Esophagus squamous epithelium (tissue), 5 donors: ENCODE data around the gene SWAP70. TPM values are rescaled to one million over a fixed set of nuclear protein-coding genes. Genes with fewer than 3 reads are reported as not detected.

ENCODE experiments used
- DNase-seq: peaks from one replicate; lab custom pipeline; 2025; lab: John Stamatoyannopoulos, UW
- H3K27ac ChIP-seq, 4 donors: fragments of 200-600 bp; sonication (generic); one replicate each; pipeline ENCODE4 v1.5.1; 2016 to 2019; ENCODE audit warnings: mild to moderate bottlenecking in 1 of 4
- H3K27me3 ChIP-seq, 4 donors: fragments of 200-600 bp; sonication (generic); 1 replicate in 3 of 4; 2 replicates in 1 of 4; pipeline versions ENCODE4 v1.5.1 to v1.6.0; 2017 to 2021; ENCODE audit warnings: antibody characterized with exemption in 1 of 4
- H3K36me3 ChIP-seq, 3 donors: fragments of 200-600 bp; sonication (generic); one replicate each; pipeline ENCODE4 v1.5.1; 2016 to 2019
- H3K4me1 ChIP-seq, 3 donors: fragments of 200-600 bp; sonication (generic); one replicate each; pipeline ENCODE4 v1.5.1; 2017 to 2019
- H3K4me3 ChIP-seq, 4 donors: fragments of 200-600 bp; sonication (generic); 1 replicate in 3 of 4; 2 replicates in 1 of 4; pipeline ENCODE4 v1.5.1; 2016 to 2019; ENCODE audit warnings: mild to moderate bottlenecking in 2 of 4, moderate library complexity in 1 of 4
- H3K9me3 ChIP-seq, 3 donors: fragments of 200-600 bp; sonication (generic); one replicate each; pipeline ENCODE4 v1.5.1; 2016 to 2019
- POLR2A ChIP-seq, 4 donors: fragments of 450-650 bp; IDR thresholded peaks; one replicate each; pipeline ENCODE4 v1.6.1; 2017; ENCODE audit warnings: antibody characterized with exemption in 4 of 4, mild to moderate bottlenecking in 4 of 4, moderate library complexity in 3 of 4
- WGBS, 2 donors: methylation state at CpG; one replicate each; pipeline ENCODE4 v1.1.5; 2018; 5-methylcytosine and 5-hydroxymethylcytosine counted together
- intact Hi-C: fragments of 100-400 bp; cut with DNase I; formaldehyde crosslinking; loops from one replicate; pipeline ENCODE4 v1.15.0; 2022
- total RNA-seq, 4 donors: library from RNA; depleted of rRNA; stranded (reverse); fragments of >200 nt; gene quantifications; one replicate each; pipeline ENCODE4 v1.1.0, GENCODE V29; 2016
- TF ChIP-seq, protein P1 (sequence below), 6 experiments: fragments of 450-650 bp in 4 of 6; fragments of 200-600 bp in 2 of 6; sonication (generic) in 2 of 6; IDR thresholded peaks; one replicate each; pipeline ENCODE4 v1.5.1; 2016 to 2019; ENCODE audit warnings: antibody characterized with exemption in 6 of 6, mild to moderate bottlenecking in 4 of 6, moderate library complexity in 4 of 6
- donor health status: DM: yes; HTN: yes; CAD: no.

The SWAP70 gene
- total RNA-seq, 4 donors from 2014 or later = 15.1 to 27.5 (median 17.7) TPM

DNA sequence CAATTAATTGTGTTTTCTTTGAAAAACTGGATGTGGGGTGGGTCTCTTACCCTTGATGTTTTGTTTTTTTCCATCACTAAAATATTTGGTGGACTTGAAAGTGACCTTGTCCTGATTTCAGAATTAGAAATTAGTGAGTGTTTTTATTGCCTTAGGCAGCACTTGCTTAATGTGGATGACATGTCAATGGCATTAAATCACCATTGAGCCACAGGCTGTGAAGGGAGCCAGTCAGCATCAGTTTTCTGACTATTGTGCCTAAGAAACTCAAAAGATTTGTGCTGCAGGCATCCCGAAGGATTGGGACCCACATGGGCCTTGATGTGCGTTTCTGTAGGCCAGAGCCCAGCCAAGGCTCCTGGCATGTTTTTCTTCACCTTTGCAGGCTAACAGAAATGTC lies 53.8 kb downstream of the SWAP70 start:
- DNase-seq = no peak
- Histone ChIP-seq H3K36me3 (peaks cover 0 to 23% (median 0%) of the 10 kb centered on the region in 3 donors), H3K27ac (peak overlapping the region in 3 of 4 donors; percentile 32 to 67 (median 60)), H3K9me3 (no peaks in the 10 kb centered on the region), H3K27me3 (no peaks in the 10 kb centered on the region), H3K4me1 (peaks cover 3 to 42% (median 21%) of the 10 kb centered on the region in 3 donors), H3K4me3 (no peak overlapping the region)
- intact Hi-C loops = no loop called here
- TF ChIP-seq, protein P1, sequence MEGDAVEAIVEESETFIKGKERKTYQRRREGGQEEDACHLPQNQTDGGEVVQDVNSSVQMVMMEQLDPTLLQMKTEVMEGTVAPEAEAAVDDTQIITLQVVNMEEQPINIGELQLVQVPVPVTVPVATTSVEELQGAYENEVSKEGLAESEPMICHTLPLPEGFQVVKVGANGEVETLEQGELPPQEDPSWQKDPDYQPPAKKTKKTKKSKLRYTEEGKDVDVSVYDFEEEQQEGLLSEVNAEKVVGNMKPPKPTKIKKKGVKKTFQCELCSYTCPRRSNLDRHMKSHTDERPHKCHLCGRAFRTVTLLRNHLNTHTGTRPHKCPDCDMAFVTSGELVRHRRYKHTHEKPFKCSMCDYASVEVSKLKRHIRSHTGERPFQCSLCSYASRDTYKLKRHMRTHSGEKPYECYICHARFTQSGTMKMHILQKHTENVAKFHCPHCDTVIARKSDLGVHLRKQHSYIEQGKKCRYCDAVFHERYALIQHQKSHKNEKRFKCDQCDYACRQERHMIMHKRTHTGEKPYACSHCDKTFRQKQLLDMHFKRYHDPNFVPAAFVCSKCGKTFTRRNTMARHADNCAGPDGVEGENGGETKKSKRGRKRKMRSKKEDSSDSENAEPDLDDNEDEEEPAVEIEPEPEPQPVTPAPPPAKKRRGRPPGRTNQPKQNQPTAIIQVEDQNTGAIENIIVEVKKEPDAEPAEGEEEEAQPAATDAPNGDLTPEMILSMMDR (IDR thresholded peaks at IDR 0.05) = no peak
- TF ChIP-seq POLR2A (IDR thresholded peaks at IDR 0.05) = no peak
- WGBS, 2 donors = 72 to 78% methylated on average over 2 of the region's 2 CpGs

DNA sequence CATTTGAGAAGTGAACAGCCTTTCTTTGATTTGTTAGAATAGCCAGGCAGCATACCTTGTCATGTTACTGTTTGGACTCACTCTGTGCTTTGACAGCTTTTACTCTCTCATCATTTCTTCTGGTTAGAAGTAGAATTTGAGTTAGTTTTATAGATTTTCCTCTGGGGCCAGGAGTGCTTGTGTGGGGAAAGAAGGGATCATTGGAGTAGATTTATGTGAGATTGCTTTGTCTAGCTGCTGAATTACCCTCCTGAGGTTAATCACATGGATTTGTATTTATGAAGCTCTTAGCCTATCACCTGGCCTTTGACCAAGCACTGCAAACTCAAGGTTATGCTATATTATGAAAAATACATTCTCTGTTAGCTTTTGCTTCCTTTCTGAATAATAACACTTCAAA lies 54.3 kb downstream of the SWAP70 start:
- Histone ChIP-seq H3K9me3 (no peaks in the 10 kb centered on the region), H3K4me1 (peaks cover 3 to 42% (median 21%) of the 10 kb centered on the region in 3 donors), H3K27ac (peak overlapping the region in 3 of 4 donors; percentile 32 to 70 (median 60)), H3K27me3 (no peaks in the 10 kb centered on the region), H3K4me3 (no peak overlapping the region), H3K36me3 (peaks cover 0 to 23% (median 0%) of the 10 kb centered on the region in 3 donors)
- TF ChIP-seq POLR2A (IDR thresholded peaks at IDR 0.05) = no peak
- TF ChIP-seq, protein P1 (IDR thresholded peaks at IDR 0.05) = no peak
- intact Hi-C loops = no loop called here
- no peak for DNase-seq

DNA sequence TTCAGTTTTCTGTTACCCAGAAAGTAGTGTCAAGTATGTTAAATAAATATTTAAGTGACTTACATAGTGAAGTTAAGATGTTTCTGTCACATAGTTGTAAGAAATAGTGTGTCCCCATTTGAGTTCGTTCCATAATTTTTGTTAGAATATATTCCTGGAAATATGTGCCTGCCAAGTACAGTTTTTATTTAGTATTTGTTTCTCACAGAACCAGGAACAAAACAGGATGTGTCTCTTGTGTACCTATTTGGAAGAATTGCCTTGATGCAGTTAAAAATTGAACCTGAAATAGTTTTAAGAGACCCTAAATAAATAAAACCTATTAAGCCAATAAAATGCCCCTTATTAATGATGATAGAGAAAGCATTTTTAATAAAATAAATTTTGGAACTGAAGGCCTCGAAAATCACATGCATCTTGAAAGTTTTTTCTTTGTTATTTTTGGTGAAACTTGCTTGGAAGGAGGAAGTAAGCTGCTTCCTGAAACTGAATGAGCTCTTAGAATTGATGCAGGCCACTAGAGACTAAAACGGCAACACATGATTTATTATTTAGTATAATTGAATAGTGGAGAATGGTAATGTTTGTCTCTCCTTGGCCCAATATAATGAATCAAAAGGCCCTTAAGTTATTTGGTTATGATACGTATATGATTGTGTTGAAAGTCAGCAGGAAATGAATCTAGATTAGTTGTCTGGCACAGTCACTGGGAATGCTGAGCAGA lies 55.9 kb downstream of the SWAP70 start:
- Histone ChIP-seq H3K36me3 (peaks cover 0 to 13% (median 0%) of the 10 kb centered on the region in 3 donors), H3K4me1 (peaks cover 3 to 42% (median 21%) of the 10 kb centered on the region in 3 donors), H3K4me3 (no peak overlapping the region), H3K27me3 (no peaks in the 10 kb centered on the region), H3K9me3 (no peaks in the 10 kb centered on the region), H3K27ac (peak overlapping the region; percentile 8 to 71 (median 68))
- no peak for DNase-seq
- WGBS, 2 donors = 36 to 39% methylated on average over 4 of the region's 4 CpGs
- intact Hi-C loops = no loop called here
- TF ChIP-seq, protein P1 (IDR thresholded peaks at IDR 0.05) = no peak
- no peak for TF ChIP-seq POLR2A (IDR thresholded peaks at IDR 0.05)

DNA sequence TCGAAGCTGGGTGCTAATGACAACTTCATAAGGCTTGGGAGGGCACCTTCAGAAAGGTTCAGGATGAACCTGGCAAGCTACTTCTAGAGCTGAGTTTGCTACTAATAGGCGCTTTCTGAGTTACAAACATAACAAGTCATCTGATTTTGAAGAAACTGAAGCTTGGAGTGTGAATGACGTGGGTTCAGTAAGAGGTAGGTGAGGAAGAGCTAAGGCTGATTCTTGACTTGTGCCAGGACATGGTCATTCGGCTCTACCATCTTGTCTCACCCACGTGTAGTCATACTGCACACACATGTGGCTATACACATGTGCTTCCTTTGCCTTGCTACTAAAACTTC lies 56.4 kb downstream of the SWAP70 start:
- Histone ChIP-seq H3K27ac (peak overlapping the region; percentile 8 to 71 (median 68)), H3K4me3 (no peak overlapping the region), H3K4me1 (peaks cover 3 to 42% (median 21%) of the 10 kb centered on the region in 3 donors), H3K27me3 (no peaks in the 10 kb centered on the region), H3K9me3 (no peaks in the 10 kb centered on the region), H3K36me3 (peaks cover 0 to 12% (median 0%) of the 10 kb centered on the region in 3 donors)
- DNase-seq = no peak
- intact Hi-C loops = no loop called here
- TF ChIP-seq, protein P1 (IDR thresholded peaks at IDR 0.05) = no peak
- TF ChIP-seq POLR2A (IDR thresholded peaks at IDR 0.05) = no peak
- 56 to 68% methylated on average over 5 of the region's 5 CpGs for WGBS, 2 donors

DNA sequence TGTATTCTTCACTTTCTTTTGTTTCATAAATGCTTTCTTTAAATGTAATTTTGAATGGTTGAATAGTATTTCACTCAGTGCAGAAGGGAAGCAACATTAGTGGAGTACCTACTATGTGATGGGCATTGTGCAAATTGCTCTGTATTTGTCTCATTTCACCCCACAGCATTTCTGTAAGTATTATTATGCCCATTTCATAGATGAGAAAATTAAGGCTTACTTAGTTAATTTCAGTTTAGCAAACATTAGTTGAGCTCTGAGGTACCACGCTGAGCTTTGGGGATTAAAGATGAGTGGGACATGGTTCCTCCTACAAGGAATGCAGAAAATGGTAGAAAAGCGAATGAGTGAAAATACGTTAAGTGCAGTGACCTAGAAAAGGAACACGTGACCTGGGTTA lies 58.1 kb downstream of the SWAP70 start:
- H3K27me3 ChIP-seq = no peaks in the 10 kb centered on the region
- peaks cover 0 to 7% (median 0%) of the 10 kb centered on the region in 3 donors for H3K36me3 ChIP-seq
- no peak overlapping the region for H3K4me3 ChIP-seq
- H3K4me1 ChIP-seq = peaks cover 3 to 40% (median 21%) of the 10 kb centered on the region in 3 donors
- 91 to 96% methylated on average over 4 of the region's 4 CpGs for WGBS, 2 donors
- intact Hi-C loops = no loop called here
- TF ChIP-seq, protein P1 (IDR thresholded peaks at IDR 0.05) = no peak
- TF ChIP-seq POLR2A (IDR thresholded peaks at IDR 0.05) = no peak
- DNase-seq = no peak
- no peak overlapping the region for H3K27ac ChIP-seq
- H3K9me3 ChIP-seq = no peaks in the 10 kb centered on the region
